GM23338 (cell line): ENCODE measurements around the gene RRP8. TPM values are rescaled to one million over a fixed set of nuclear protein-coding genes. Genes with fewer than 3 reads are reported as not detected.

Experiments
- ATAC-seq: fragments of 200-7000 bp; cut with Tn5 transposase; 3 replicates; pipeline ENCODE4 v1.9.1; 2020
- DNase-seq: peaks from one replicate; pipeline ENCODE4 v3.0.0-alpha.2; 2015; ENCODE audit warnings: low spot score
- H2AFZ ChIP-seq: fragments of 200-600 bp; sonication (generic); 2 replicates; pipeline ENCODE4 v1.8.0; 2016; ENCODE audit warnings: antibody characterized with exemption, mild to moderate bottlenecking, moderate library complexity
- H3F3A ChIP-seq: fragments of 200-600 bp; sonication (generic); replicated peaks from 2 replicates; pipeline ENCODE4 v1.8.0; 2017; ENCODE audit warnings: antibody characterized with exemption, mixed run types, low read depth
- H3K27ac ChIP-seq: fragments of 200-600 bp; sonication (generic); 2 replicates; pipeline ENCODE4 v1.6.1; 2016; ENCODE audit warnings: low read depth
- H3K27me3 ChIP-seq: fragments of 200-600 bp; sonication (generic); 2 replicates; pipeline ENCODE4 v1.8.0; 2016; ENCODE audit warnings: mild to moderate bottlenecking, mixed run types, moderate library complexity; ENCODE audit not compliant: insufficient read depth
- H3K36me3 ChIP-seq: fragments of 200-600 bp; sonication (generic); 2 replicates; pipeline ENCODE4 v1.8.0; 2016; ENCODE audit warnings: mild to moderate bottlenecking; ENCODE audit not compliant: insufficient read depth
- H3K4me1 ChIP-seq: fragments of 200-600 bp; sonication (generic); 2 replicates; pipeline ENCODE4 v1.8.0; 2016; ENCODE audit warnings: mild to moderate bottlenecking, moderate library complexity; ENCODE audit not compliant: insufficient read depth
- H3K4me2 ChIP-seq: fragments of 200-600 bp; sonication (generic); 2 replicates; pipeline ENCODE4 v1.7.1; 2017; ENCODE audit warnings: mixed run types
- H3K4me3 ChIP-seq: fragments of 200-600 bp; sonication (generic); 2 replicates; pipeline ENCODE4 v1.6.1; 2016; ENCODE audit warnings: mixed run types
- H3K79me2 ChIP-seq: fragments of 200-600 bp; sonication (generic); replicated peaks from 2 replicates; pipeline ENCODE4 v1.8.0; 2017; ENCODE audit warnings: mild to moderate bottlenecking; ENCODE audit not compliant: insufficient read depth
- H3K9me2 ChIP-seq: fragments of 200-600 bp; sonication (generic); 2 replicates; pipeline ENCODE4 v1.8.0; 2017; ENCODE audit not compliant: insufficient read depth
- H4K20me1 ChIP-seq: fragments of 200-600 bp; sonication (generic); replicated peaks from 2 replicates; pipeline ENCODE4 v1.8.0; 2017; ENCODE audit warnings: mild to moderate bottlenecking; ENCODE audit not compliant: insufficient read depth
- H3K27ac Mint-ChIP-seq: 2 replicates; pipeline ENCODE4 v1.8.0; 2020; ENCODE audit warnings: inconsistent platforms, mild to moderate bottlenecking, moderate library complexity, mixed read lengths
- H3K27me3 Mint-ChIP-seq: 3 replicates; pipeline ENCODE4 v1.8.0; 2022; ENCODE audit warnings: low read depth, mild to moderate bottlenecking, moderate library complexity, mixed read lengths, inconsistent platforms; ENCODE audit not compliant: insufficient read depth, poor library complexity
- H3K36me3 Mint-ChIP-seq: 3 replicates; pipeline ENCODE4 v1.8.0; 2021; ENCODE audit warnings: low read depth, mild to moderate bottlenecking, inconsistent platforms, moderate library complexity, mixed read lengths
- H3K4me1 Mint-ChIP-seq: 3 replicates; pipeline ENCODE4 v1.8.0; 2020; ENCODE audit warnings: mild to moderate bottlenecking, inconsistent platforms, mixed read lengths
- H3K4me3 Mint-ChIP-seq: 3 replicates; pipeline ENCODE4 v1.8.0; 2021; ENCODE audit warnings: moderate library complexity, mild to moderate bottlenecking, inconsistent platforms, mixed read lengths
- H3K9me3 Mint-ChIP-seq: 3 replicates; pipeline ENCODE4 v1.8.0; 2020; ENCODE audit warnings: moderate library complexity, mild to moderate bottlenecking, inconsistent platforms, mixed read lengths
- EZH2 ChIP-seq: fragments of 200-600 bp; sonication (generic); IDR thresholded peaks from one replicate; pipeline ENCODE4 v1.8.0; 2017; ENCODE audit warnings: antibody characterized with exemption, mild to moderate bottlenecking, low read depth; ENCODE audit not compliant: unreplicated experiment
- EZH2phosphoT487 ChIP-seq: fragments of 200-600 bp; sonication (generic); IDR thresholded peaks from one replicate; pipeline ENCODE4 v1.8.1; 2018; ENCODE audit warnings: antibody characterized with exemption; ENCODE audit not compliant: unreplicated experiment
- JUNB ChIP-seq: IDR thresholded peaks from one replicate; pipeline ENCODE4 v1.6.1; 2016; ENCODE audit warnings: antibody characterized with exemption; ENCODE audit not compliant: unreplicated experiment
- NANOG ChIP-seq: IDR thresholded peaks from 2 replicates; pipeline ENCODE4 v1.6.1; 2016; ENCODE audit warnings: antibody characterized with exemption, borderline replicate concordance
- POLR2AphosphoS5 ChIP-seq: IDR thresholded peaks from 2 replicates; pipeline ENCODE4 v1.6.1; 2016; ENCODE audit warnings: antibody characterized with exemption, low read depth
- STAT1 ChIP-seq: IDR thresholded peaks from one replicate; pipeline ENCODE4 v1.6.1; 2016; ENCODE audit warnings: antibody characterized with exemption; ENCODE audit not compliant: unreplicated experiment
- polyA plus RNA-seq: library from polyadenylated mRNA; unstranded; fragments of >200 nt; fragmentation: Nextera tagmentation; extraction: Ambion mirVana; gene quantifications from 2 replicates; pipeline ENCODE4 v1.2.1, GENCODE V29; 2016
- total RNA-seq: library from RNA; depleted of rRNA; stranded (reverse); fragments of >200 nt; shearing (Covaris generic); gene quantifications from 2 replicates; pipeline ENCODE4 v1.2.3, GENCODE V29; 2014
- TF ChIP-seq, protein P1 (sequence below), 2 experiments: fragments of 200-600 bp in 1 of 2; sonication (generic) in 1 of 2; conservative IDR thresholded peaks; 2 replicates each; pipeline versions ENCODE4 v1.5.1 to v1.6.1; 2016 to 2017; ENCODE audit warnings: antibody characterized with exemption in 2 of 2, low read depth in 2 of 2, mild to moderate bottlenecking in 2 of 2, moderate library complexity in 1 of 2
- TF ChIP-seq, protein P2 (sequence below): fragments of 250-450 bp; sonication (Bioruptor Pico); IDR thresholded peaks from 2 replicates; pipeline ENCODE4 v1.5.0; 2020; ENCODE audit warnings: mild to moderate bottlenecking, moderate library complexity
- TF ChIP-seq, protein P3 (sequence below): IDR thresholded peaks from one replicate; pipeline ENCODE4 v1.6.1; 2018; ENCODE audit warnings: antibody characterized with exemption; ENCODE audit not compliant: unreplicated experiment

Gene RRP8
- total and polyA plus RNA-seq, 2 experiments from 2014 or later = 7.4 to 13.7 TPM

DNA sequence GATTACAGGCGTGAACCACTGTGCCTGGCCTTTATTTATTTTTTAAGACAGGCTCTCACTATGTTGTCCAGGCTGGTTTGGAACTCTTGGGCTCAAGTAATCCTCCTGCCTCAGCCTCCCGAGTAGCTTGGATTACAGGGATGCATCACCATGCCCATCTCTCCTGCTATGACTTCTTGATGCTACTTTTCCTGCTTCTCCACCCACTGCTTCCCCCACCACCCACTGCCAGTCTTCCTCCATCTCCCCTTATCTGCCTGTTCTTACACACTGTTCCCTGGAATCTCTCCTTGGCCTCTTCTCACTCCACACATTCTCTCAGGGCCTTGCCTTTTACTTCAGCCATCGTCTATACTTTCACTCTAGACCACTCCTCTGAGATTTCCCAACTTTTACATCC lies 33.1 kb upstream of the RRP8 start:
- Mint-ChIP-seq H3K27ac (no peak overlapping the region), H3K9me3 (no peaks in the 10 kb centered on the region), H3K27me3 (peaks cover 7% of the 10 kb centered on the region), H3K36me3 (no peaks in the 10 kb centered on the region), H3K4me1 (no peaks in the 10 kb centered on the region), H3K4me3 (no peak overlapping the region)
- TF ChIP-seq NANOG (no peak), STAT1 (no peak), POLR2AphosphoS5 (no peak)
- TF ChIP-seq, protein P1, sequence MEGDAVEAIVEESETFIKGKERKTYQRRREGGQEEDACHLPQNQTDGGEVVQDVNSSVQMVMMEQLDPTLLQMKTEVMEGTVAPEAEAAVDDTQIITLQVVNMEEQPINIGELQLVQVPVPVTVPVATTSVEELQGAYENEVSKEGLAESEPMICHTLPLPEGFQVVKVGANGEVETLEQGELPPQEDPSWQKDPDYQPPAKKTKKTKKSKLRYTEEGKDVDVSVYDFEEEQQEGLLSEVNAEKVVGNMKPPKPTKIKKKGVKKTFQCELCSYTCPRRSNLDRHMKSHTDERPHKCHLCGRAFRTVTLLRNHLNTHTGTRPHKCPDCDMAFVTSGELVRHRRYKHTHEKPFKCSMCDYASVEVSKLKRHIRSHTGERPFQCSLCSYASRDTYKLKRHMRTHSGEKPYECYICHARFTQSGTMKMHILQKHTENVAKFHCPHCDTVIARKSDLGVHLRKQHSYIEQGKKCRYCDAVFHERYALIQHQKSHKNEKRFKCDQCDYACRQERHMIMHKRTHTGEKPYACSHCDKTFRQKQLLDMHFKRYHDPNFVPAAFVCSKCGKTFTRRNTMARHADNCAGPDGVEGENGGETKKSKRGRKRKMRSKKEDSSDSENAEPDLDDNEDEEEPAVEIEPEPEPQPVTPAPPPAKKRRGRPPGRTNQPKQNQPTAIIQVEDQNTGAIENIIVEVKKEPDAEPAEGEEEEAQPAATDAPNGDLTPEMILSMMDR (conservative IDR thresholded peaks at IDR 0.05; ENCODE audit: low read depth in 2 of 2) = no peak
- H3K4me3 ChIP-seq = no peak overlapping the region
- H3K27ac ChIP-seq = no peak overlapping the region
- no peak overlapping the region for H3K4me2 ChIP-seq
- H3K27me3 ChIP-seq = peaks cover 7% of the 10 kb centered on the region
- no peaks in the 10 kb centered on the region for H3K9me2 ChIP-seq
- DNase-seq (no peak), ATAC-seq (no peak)
- H3K4me1 ChIP-seq = no peaks in the 10 kb centered on the region
- H2AFZ ChIP-seq = no peak overlapping the region
- no peaks in the 10 kb centered on the region for H3K36me3 ChIP-seq
- no peaks in the 10 kb centered on the region for H3F3A ChIP-seq
- no peaks in the 10 kb centered on the region for H3K79me2 ChIP-seq
- no peaks in the 10 kb centered on the region for H4K20me1 ChIP-seq

DNA sequence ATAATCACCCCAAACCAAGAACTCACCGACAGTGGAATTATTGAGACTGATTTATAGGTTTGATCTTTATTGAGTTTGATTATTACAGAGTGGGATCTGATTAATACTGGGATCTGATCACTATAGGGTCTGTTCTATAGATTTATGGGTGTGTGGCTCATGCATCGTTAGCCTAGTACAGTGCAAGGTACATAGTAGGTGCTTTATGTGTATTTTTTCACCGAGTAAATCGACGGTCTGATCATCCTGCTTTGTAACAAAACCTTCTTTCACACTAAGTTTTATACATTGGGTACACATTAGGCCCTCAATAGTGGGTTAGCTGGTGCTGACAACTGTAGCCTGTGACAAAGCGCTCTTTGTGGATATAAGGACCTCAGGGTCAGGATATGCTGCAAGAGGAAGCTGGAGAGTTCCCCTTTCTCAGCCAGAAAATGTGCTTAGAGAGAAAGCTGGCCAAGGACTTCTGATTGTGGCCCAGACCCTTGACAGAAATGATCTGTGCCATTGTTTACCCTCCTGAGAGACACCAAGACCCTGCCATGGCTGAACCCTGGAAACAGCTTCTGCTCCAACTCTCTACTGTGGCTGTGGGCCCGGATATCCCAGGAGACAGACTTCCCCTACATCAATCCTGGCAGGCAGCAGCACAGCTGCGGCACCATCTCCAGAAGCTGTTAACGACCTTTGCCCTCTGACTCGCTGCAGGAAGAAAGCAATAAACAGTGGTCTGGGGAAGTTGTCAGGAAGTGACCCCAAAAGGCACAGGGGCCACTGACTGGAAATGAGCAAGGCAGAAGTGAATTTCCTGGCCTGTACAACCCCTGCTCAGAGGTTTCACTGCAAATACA lies 31.9 kb upstream of the RRP8 start:
- no peaks in the 10 kb centered on the region for H3K9me2 ChIP-seq
- no peaks in the 10 kb centered on the region for H3K36me3 ChIP-seq
- no peaks in the 10 kb centered on the region for H3K36me3 Mint-ChIP-seq
- H4K20me1 ChIP-seq = no peaks in the 10 kb centered on the region
- no peak overlapping the region for H3K27ac ChIP-seq
- DNase-seq (no peak), ATAC-seq (no peak)
- H3K4me2 ChIP-seq = no peak overlapping the region
- no peaks in the 10 kb centered on the region for H3K79me2 ChIP-seq
- no peak overlapping the region for H3K4me3 ChIP-seq
- H3K4me1 Mint-ChIP-seq = peaks cover 3% of the 10 kb centered on the region; the same call in 2 of the 3 replicates
- peaks cover 18% of the 10 kb centered on the region for H3K27me3 Mint-ChIP-seq
- no peak overlapping the region for H3K27ac Mint-ChIP-seq
- H3K9me3 Mint-ChIP-seq = no peaks in the 10 kb centered on the region
- no peaks in the 10 kb centered on the region for H3F3A ChIP-seq
- no peak overlapping the region for H2AFZ ChIP-seq
- H3K4me1 ChIP-seq = no peaks in the 10 kb centered on the region; the same call in 1 of the 2 replicates
- H3K27me3 ChIP-seq = peaks cover 19% of the 10 kb centered on the region
- no peak overlapping the region for H3K4me3 Mint-ChIP-seq
- TF ChIP-seq JUNB = no peak
- TF ChIP-seq NANOG = no peak
- TF ChIP-seq, protein P2, sequence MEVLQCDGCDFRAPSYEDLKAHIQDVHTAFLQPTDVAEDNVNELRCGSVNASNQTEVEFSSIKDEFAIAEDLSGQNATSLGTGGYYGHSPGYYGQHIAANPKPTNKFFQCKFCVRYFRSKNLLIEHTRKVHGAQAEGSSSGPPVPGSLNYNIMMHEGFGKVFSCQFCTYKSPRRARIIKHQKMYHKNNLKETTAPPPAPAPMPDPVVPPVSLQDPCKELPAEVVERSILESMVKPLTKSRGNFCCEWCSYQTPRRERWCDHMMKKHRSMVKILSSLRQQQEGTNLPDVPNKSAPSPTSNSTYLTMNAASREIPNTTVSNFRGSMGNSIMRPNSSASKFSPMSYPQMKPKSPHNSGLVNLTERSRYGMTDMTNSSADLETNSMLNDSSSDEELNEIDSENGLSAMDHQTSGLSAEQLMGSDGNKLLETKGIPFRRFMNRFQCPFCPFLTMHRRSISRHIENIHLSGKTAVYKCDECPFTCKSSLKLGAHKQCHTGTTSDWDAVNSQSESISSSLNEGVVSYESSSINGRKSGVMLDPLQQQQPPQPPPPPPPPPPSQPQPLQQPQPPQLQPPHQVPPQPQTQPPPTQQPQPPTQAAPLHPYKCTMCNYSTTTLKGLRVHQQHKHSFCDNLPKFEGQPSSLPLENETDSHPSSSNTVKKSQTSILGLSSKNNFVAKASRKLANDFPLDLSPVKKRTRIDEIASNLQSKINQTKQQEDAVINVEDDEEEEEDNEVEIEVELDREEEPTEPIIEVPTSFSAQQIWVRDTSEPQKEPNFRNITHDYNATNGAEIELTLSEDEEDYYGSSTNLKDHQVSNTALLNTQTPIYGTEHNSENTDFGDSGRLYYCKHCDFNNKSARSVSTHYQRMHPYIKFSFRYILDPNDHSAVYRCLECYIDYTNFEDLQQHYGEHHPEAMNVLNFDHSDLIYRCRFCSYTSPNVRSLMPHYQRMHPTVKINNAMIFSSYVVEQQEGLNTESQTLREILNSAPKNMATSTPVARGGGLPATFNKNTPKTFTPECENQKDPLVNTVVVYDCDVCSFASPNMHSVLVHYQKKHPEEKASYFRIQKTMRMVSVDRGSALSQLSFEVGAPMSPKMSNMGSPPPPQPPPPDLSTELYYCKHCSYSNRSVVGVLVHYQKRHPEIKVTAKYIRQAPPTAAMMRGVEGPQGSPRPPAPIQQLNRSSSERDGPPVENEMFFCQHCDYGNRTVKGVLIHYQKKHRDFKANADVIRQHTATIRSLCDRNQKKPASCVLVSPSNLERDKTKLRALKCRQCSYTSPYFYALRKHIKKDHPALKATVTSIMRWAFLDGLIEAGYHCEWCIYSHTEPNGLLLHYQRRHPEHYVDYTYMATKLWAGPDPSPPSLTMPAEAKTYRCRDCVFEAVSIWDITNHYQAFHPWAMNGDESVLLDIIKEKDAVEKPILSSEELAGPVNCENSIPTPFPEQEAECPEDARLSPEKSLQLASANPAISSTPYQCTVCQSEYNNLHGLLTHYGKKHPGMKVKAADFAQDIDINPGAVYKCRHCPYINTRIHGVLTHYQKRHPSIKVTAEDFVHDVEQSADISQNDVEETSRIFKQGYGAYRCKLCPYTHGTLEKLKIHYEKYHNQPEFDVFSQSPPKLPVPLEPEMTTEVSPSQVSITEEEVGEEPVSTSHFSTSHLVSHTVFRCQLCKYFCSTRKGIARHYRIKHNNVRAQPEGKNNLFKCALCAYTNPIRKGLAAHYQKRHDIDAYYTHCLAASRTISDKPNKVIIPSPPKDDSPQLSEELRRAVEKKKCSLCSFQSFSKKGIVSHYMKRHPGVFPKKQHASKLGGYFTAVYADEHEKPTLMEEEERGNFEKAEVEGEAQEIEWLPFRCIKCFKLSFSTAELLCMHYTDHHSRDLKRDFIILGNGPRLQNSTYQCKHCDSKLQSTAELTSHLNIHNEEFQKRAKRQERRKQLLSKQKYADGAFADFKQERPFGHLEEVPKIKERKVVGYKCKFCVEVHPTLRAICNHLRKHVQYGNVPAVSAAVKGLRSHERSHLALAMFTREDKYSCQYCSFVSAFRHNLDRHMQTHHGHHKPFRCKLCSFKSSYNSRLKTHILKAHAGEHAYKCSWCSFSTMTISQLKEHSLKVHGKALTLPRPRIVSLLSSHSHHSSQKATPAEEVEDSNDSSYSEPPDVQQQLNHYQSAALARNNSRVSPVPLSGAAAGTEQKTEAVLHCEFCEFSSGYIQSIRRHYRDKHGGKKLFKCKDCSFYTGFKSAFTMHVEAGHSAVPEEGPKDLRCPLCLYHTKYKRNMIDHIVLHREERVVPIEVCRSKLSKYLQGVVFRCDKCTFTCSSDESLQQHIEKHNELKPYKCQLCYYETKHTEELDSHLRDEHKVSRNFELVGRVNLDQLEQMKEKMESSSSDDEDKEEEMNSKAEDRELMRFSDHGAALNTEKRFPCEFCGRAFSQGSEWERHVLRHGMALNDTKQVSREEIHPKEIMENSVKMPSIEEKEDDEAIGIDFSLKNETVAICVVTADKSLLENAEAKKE (CRISPR knock-in tag) = no peak
- TF ChIP-seq EZH2phosphoT487 = no peak
- TF ChIP-seq, protein P3, sequence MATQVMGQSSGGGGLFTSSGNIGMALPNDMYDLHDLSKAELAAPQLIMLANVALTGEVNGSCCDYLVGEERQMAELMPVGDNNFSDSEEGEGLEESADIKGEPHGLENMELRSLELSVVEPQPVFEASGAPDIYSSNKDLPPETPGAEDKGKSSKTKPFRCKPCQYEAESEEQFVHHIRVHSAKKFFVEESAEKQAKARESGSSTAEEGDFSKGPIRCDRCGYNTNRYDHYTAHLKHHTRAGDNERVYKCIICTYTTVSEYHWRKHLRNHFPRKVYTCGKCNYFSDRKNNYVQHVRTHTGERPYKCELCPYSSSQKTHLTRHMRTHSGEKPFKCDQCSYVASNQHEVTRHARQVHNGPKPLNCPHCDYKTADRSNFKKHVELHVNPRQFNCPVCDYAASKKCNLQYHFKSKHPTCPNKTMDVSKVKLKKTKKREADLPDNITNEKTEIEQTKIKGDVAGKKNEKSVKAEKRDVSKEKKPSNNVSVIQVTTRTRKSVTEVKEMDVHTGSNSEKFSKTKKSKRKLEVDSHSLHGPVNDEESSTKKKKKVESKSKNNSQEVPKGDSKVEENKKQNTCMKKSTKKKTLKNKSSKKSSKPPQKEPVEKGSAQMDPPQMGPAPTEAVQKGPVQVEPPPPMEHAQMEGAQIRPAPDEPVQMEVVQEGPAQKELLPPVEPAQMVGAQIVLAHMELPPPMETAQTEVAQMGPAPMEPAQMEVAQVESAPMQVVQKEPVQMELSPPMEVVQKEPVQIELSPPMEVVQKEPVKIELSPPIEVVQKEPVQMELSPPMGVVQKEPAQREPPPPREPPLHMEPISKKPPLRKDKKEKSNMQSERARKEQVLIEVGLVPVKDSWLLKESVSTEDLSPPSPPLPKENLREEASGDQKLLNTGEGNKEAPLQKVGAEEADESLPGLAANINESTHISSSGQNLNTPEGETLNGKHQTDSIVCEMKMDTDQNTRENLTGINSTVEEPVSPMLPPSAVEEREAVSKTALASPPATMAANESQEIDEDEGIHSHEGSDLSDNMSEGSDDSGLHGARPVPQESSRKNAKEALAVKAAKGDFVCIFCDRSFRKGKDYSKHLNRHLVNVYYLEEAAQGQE = no peak
- TF ChIP-seq EZH2 = no peak
